ENCODE measurements around the gene KRTAP10-1. TPM values are rescaled to one million over a fixed set of nuclear protein-coding genes. Genes with fewer than 3 reads are reported as not detected.
"Not testable (repeated sequence)": the region's sequence is repeated elsewhere in the genome, so short reads cannot be mapped to it uniquely, and the experiment has no call there.

Gene KRTAP10-1
- total RNA-seq, 2 donors from 2014 or later, result not detected

DNA sequence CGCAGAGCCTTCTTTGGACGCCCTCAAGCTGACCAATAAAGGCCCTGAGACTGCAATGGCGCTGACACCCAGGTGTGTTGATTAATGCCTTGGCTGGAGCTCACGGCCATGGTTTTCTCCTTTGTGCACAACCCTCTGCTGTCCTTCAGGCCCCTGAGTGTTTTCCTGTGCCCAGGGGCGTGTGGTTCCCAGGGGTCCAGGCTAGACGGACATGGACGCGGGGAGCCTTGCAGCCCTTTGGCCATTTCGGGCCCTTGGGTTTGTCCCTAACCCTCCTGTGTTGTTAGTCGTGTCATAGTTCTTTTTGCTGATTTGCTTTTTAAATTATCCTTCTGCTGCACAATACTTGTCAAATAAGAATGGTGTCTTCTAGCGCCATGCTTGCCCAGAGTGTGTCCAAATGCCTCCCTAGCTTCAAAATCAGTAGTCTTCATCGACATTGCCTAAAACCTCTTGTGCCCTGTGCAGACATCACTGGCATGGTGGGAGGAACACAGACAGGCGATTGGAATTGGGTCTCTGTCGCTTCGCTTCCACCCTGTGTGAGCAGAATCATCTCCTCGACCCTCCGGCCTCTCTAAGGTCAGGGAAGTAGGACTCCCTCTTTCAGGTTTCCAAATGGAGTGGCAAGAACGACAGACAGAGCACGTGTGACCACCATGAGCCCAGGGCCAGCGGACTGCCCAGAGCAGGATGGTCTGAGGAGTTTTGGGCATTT, 35.5 kb upstream of the KRTAP10-1 start:
- no peaks in the 10 kb centered on the region for H3K4me1 ChIP-seq (ENCODE audit: control insufficient read depth, insufficient read depth, low read length)
- H3K4me1 Mint-ChIP-seq, result peaks cover 2% of the 10 kb centered on the region
- H3K36me3 Mint-ChIP-seq (ENCODE audit: low read depth), result peaks cover 3% of the 10 kb centered on the region
- H3K4me3 Mint-ChIP-seq, result no peak overlapping the region
- H3K9me3 ChIP-seq (ENCODE audit: control insufficient read depth, low read length), result peaks cover 24% of the 10 kb centered on the region
- H3K27ac ChIP-seq (ENCODE audit: low read depth, low read length), result no peak overlapping the region
- H3K9me3 Mint-ChIP-seq, result peaks cover 42% of the 10 kb centered on the region
- peaks cover 4% of the 10 kb centered on the region for H3K27me3 Mint-ChIP-seq (ENCODE audit: insufficient read depth)
- TF ChIP-seq, protein P1, sequence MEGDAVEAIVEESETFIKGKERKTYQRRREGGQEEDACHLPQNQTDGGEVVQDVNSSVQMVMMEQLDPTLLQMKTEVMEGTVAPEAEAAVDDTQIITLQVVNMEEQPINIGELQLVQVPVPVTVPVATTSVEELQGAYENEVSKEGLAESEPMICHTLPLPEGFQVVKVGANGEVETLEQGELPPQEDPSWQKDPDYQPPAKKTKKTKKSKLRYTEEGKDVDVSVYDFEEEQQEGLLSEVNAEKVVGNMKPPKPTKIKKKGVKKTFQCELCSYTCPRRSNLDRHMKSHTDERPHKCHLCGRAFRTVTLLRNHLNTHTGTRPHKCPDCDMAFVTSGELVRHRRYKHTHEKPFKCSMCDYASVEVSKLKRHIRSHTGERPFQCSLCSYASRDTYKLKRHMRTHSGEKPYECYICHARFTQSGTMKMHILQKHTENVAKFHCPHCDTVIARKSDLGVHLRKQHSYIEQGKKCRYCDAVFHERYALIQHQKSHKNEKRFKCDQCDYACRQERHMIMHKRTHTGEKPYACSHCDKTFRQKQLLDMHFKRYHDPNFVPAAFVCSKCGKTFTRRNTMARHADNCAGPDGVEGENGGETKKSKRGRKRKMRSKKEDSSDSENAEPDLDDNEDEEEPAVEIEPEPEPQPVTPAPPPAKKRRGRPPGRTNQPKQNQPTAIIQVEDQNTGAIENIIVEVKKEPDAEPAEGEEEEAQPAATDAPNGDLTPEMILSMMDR (conservative IDR thresholded peaks at IDR 0.05), result no peak
- no peak overlapping the region for H3K4me3 ChIP-seq (ENCODE audit: low read length)
- DNase-seq, result no peak
- H3K27me3 ChIP-seq (ENCODE audit: control insufficient read depth, insufficient read depth, low read length, poor library complexity, severe bottlenecking), result no peaks in the 10 kb centered on the region
- H3K27ac Mint-ChIP-seq, result no peak overlapping the region
- no peaks in the 10 kb centered on the region for H3K36me3 ChIP-seq (ENCODE audit: control insufficient read depth, insufficient read depth, low read length)
- WGBS, 2 experiments (ENCODE audit: insufficient coverage in 1 of 2, insufficient read length in 1 of 2), result 92 to 95% methylated on average over 13 to 20 of the region's 20 CpGs
- no peak overlapping the region for H3K9ac ChIP-seq (ENCODE audit: extremely low read depth, low read length, poor library complexity, severe bottlenecking)

DNA sequence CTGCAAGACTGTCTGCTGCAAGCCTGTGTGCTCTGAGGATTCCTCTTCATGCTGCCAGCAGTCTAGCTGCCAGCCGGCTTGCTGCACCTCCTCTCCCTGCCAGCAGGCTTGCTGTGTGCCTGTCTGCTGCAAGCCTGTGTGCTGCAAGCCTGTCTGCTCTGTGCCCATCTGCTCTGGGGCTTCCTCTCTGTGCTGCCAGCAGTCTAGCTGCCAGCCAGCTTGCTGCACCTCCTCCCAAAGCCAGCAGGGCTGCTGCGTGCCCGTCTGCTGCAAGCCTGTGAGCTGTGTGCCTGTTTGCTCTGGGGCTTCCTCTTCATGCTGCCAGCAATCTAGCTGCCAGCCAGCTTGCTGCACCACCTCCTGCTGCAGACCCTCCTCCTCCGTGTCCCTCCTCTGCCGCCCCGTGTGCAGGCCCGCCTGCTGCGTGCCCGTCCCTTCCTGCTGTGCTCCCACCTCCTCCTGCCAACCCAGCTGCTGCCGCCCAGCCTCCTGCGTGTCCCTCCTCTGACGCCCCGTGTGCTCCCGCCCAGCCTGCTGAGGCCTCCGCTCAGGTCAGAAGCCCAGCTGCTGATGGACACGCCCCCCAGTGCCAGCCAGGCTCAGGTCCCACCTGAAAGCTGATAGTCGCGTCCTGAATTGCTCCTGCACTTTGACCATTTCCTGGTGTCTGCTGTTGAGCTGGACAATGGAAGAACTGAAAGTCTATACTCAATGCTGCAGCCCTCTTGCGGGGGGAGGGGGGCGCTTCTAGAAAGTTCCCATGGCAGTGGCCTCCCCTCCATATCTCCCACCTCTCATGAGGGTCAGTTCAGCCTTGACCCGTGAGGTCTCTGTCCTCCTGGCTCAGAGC, 34.7 kb upstream of the KRTAP10-1 start:
- Histone ChIP-seq H3K36me3 (ENCODE audit: control insufficient read depth, insufficient read depth, low read length) (no peaks in the 10 kb centered on the region), H3K9ac (ENCODE audit: extremely low read depth, low read length, poor library complexity, severe bottlenecking) (no peak overlapping the region), H3K4me1 (ENCODE audit: control insufficient read depth, insufficient read depth, low read length) (no peaks in the 10 kb centered on the region), H3K4me3 (ENCODE audit: low read length) (no peak overlapping the region), H3K27me3 (ENCODE audit: control insufficient read depth, insufficient read depth, low read length, poor library complexity, severe bottlenecking) (no peaks in the 10 kb centered on the region), H3K27ac (ENCODE audit: low read depth, low read length) (no peak overlapping the region), H3K9me3 (ENCODE audit: control insufficient read depth, low read length) (peaks cover 25% of the 10 kb centered on the region)
- Mint-ChIP-seq H3K4me3 (no peak overlapping the region), H3K4me1 (peaks cover 2% of the 10 kb centered on the region), H3K27me3 (ENCODE audit: insufficient read depth) (peaks cover 2% of the 10 kb centered on the region), H3K9me3 (peaks cover 45% of the 10 kb centered on the region), H3K36me3 (ENCODE audit: low read depth) (peaks cover 3% of the 10 kb centered on the region), H3K27ac (no peak overlapping the region)
- TF ChIP-seq, protein P1 (conservative IDR thresholded peaks at IDR 0.05), result no peak
- no peak for DNase-seq
- WGBS, 2 experiments (ENCODE audit: insufficient coverage in 1 of 2, insufficient read length in 1 of 2), result 71 to 82% methylated on average over 16 to 21 of the region's 21 CpGs

- not testable (repeated sequence) for H3K27me3 Mint-ChIP-seq (ENCODE audit: insufficient read depth); H3K4me3 ChIP-seq (ENCODE audit: low read length); DNase-seq; H3K36me3 ChIP-seq (ENCODE audit: control insufficient read depth, insufficient read depth, low read length); H3K4me1 ChIP-seq (ENCODE audit: control insufficient read depth, insufficient read depth, low read length); H3K27ac Mint-ChIP-seq; H3K27me3 ChIP-seq (ENCODE audit: control insufficient read depth, insufficient read depth, low read length, poor library complexity, severe bottlenecking); H3K36me3 Mint-ChIP-seq (ENCODE audit: low read depth); H3K9ac ChIP-seq (ENCODE audit: extremely low read depth, low read length, poor library complexity, severe bottlenecking); H3K27ac ChIP-seq (ENCODE audit: low read depth, low read length); H3K4me3 Mint-ChIP-seq; H3K4me1 Mint-ChIP-seq
- H3K9me3 ChIP-seq (ENCODE audit: control insufficient read depth, low read length), result peaks cover 25% of the 10 kb centered on the region
- H3K9me3 Mint-ChIP-seq, result peaks cover 45% of the 10 kb centered on the region
- WGBS, 2 experiments (ENCODE audit: insufficient coverage in 1 of 2, insufficient read length in 1 of 2), result 86 to 89% methylated on average over 3 to 21 of the region's 25 CpGs
Observed at GRCh38 chr21:44573630-44574456, 33.8 kb upstream of the KRTAP10-1 start, which contains the start of gene KRTAP10-4. TSS of gene KRTAP10-4 (plus strand) at chr21:44573729. CDS start at chr21:44573759, 30 bp downstream.

Data from endodermal cell (in vitro differentiated cells).